GM19463 (cell line): ENCODE measurements around the gene MAP3K9.
A peak's percentile ranks its signal among the peaks of the same experiment; 100 is the strongest.

Experiments
- ATAC-seq: cut with Tn5 transposase; IDR thresholded peaks from one replicate; pipeline ENCODE4 v1.9.1; 2021; ENCODE audit warnings: mild to moderate bottlenecking, moderate library complexity; ENCODE audit not compliant: unreplicated experiment

Gene MAP3K9

DNA sequence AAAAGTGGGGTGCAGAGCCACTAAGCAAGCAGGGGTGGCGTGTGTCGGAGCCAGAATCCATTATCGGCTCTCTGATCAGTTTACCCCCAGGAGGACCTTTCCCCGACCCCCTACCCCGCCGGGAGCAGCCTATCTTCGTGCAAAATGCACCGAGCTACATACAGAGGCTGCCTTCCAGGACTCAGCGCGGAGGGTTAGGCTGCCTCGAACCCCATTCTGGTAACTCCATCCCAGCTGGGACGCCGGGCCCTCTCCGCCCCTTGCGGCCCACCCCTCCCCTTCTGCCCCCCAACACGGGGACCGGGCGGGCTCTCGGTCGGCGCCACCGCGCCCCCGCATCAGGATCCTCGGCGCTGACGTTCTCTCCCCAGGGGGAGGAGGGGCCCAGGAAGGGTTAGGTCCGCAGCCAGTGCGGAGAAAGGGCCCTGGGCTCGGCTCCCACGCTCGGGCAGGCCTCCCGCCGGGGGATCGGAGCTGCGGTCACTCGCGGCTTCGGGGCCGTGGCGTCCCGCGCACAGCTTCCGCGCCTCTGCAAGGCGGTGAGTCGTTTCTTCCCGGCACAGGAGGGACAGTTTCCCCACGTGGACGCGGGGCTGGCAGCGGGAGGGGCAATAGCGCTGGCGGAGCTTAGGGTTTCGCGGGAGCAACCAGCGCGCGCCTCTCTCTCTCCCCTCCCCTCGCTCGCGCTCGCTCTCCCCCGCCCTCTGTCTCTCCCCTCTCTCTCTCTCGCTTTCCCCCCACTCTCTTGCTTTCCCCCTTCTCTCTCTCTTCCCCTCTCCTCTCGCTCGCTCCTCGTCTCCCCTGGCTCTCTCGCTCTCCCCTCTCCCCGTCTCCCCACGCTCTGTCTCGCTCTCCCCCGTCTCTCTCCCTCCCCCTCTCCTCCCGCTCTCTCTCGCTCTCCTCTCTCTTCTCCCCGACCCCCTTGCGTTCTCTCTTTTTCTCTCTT, 12.5 kb upstream of the MAP3K9 start:
- no peak for ATAC-seq

DNA sequence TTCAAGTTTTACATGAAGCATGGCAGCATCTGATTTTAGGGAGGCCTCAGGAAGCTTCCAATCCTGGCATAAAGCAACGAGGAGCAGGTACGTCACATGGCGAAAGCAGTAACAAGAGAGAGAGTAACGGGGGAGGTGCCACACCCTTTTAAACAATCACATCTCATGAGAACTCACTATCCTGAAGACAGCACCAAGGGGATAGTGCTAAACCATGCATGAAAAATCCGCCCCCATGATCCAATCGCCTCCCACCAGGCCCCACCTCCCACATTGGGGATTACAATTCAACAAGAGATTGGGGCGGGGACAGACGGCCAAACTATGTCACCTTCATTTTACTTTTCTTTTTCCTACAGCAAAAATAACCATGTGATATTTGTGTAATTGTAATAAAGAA, 7.2 kb upstream of the MAP3K9 start:
- no peak for ATAC-seq

DNA sequence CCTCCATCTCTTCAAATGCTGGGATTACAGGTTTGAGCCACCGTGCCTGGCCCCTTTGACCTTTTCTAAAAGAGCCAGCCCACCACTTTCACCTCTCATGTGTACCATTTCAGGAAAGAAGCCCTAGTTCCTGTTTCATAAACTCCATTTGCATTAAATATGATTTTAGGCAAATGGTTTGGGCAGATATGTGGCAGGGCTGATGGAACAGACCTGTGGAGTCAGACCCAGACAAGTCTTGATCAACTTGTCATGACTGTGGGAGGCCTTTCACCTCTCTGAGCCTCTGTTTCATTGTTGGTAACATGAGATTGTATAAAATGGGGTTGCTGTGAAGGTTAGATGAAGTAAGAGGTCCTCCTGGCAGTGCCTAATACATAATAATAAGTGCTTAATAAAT, 5.2 kb upstream of the MAP3K9 start:
- ATAC-seq, result no peak

DNA sequence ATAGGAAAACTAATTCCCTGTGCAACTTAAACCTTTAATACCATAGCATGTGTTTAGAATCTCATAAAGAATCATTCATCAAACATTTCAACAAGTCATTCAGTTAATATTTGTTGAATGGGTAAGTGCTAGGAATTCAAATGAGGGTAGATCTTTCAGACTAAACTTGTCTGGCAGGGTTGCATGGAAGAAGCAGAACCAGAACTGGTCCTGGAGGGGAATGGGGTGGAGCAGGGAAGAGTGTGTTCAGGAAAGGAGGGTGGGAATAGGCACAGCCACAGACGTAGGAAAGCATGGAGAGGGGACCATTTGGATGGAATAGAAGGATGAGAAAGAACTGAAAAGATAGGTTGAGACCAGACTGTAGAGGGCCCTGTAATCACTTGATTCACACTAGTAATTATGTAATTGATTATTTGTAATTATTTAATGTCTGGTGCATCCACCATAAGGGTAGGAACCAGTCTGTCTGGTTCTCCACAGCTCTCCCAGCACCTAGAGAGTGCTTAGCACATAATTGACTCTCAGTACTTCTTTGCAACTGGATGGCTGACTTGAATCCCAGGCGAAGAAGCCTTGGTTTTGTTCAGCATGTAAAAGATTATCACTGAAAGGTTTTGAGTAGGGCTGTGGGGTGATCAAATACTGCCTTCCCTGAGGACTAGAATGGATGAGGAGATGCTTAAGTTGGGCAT, 3.0 kb upstream of the MAP3K9 start:
- no peak for ATAC-seq

DNA sequence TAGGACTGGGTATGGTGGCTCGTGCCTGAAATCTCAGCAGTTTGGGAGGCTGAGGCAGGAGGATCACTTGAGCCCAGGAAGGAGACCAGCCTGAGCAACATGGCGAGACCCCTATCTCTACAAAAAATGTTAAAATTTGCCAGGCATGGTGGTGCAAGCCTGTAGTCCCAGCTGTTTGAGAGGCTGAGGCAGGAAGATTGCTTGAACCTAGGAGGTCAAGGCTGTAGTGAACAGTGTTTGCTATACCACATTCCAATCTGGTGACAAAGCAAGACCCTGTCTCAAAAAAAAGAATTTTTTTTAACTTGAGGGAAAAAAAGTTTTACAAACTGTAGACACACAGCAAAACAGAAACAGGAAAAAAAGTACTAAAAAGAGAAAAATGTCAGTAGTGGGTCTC, 2.3 kb upstream of the MAP3K9 start:
- ATAC-seq, result no peak

DNA sequence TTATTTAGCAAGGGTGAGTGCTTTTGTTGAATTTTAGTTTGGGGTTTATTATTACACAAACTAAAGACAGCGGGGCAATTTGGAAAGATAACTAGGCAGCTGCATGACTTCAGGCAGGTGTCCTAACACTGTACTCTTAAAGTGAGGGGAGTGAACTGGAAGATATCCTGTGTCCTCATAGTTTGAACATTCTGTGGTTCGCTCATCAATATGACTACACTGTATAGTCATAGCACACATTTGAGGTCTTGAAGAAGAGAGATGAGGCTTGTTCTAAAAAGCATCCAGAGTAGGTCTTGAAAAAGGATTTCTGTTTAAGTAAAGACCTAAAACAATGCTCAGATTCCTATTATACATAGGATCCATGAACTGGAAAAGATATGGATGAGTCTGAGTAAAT, 1.7 kb upstream of the MAP3K9 start:
- ATAC-seq, result no peak

DNA sequence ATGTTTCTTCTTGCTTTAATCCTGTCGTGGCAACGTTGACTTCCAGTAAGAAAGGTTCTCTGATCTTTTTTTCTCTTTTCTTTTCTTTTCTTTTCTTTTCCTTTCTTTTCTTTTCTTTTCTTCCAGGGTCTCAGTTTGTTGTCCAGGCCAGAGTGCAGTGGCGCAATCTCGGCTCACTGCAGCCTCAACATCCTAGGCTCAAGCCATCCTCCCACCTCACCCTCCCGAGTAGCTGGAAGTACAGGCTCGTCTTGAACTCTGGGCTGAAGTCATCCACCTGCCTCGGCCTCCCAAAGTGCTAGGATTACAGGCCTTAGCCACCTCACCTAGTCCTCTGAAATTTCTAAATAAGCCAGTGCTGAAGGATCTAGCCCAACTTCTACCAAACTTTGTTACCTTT, 1.3 kb upstream of the MAP3K9 start:
- no peak for ATAC-seq

DNA sequence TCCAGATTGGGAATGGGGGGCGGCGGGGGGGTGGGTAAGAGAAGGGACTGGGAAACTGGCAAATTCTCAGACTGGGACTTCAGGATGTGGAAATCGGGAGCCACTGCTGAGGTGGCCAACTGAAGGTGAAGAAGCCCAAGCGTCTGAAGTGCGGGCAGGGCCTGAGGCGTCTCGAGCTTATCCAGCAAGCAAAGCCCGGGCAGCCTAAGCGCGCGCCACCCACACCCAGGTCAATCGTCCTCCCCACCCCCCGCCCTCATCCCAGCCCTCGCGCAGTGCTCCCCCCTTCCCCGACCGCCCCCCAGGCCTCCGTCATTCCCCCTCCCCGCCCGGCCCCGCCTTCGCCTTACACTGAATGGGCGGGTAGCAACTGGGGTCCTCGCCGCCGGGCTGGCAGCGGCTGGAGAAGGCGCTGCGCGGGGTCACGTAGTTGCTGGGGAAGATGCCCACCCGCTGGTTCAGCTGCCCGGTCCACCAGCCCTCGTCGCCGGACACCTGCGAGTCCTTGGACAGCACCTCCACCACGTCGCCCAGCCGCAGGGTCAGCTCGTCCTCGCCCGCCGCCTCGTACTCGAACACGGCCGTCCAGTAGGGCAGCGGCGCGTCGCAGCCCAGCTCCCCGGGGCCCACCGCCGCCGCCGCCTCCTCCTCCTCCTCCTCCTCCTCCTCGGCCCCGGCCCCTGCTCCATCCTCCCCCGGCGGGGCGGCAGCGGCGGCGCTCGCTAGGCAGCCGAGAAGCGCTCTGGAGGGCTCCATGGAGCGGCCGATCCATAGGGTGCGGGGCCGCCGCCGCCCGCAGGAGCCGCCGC, 693 bp downstream of the MAP3K9 start:
- ATAC-seq, result peak; percentile 10

DNA sequence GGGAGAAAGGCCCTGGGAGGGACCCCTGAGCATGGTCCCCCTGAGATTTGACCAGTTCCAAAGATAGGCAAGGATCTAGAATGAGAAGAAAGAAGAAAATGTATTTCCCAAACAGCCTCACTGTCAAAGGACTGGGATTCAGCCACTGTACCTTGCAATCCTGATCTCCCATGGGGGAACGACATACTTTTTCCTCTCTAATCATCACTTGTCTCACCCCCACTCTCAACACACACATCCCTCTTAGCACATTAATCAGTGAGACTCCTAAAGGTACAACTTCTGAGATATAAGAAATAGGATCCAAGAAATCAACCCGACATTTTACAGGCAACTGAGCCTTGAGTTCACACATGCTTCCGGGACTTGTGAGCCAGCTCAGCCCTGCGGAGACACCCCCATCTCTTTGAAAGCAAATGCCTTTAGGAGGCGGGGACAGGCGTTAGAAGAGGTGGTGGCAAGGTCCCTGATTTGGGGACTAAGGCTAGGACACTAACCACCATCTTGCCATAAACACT, 1.4 kb downstream of the MAP3K9 start:
- ATAC-seq, result no peak

DNA sequence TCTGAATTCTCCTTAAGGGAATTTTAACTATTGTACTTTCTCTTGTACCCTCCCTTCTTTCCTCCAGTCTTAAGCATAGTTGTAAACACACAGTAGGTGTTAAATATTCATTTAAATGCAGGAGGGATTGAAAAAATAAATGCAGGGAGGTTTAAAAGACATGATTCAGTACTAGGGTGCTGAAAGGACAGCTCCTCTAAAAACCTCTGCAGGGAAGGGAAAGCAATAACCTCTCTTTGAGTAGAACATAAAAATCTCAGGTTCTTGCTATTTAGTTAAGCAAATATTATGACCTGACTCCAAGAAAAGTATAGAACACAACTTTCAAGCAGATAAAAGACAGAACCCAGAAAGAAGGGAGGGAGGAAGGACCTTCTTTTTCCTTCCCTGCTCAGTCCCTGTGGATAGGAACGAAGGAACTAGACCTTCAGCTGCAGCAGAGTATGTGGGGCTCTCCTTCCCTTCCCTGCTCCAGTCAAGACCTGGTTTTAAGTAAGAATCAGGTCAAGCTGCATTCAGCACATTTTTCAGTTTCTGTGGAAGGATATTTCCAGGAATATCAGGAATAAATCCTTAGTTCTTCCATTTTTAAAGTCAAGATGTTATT, 4.7 kb downstream of the MAP3K9 start:
- no peak for ATAC-seq

DNA sequence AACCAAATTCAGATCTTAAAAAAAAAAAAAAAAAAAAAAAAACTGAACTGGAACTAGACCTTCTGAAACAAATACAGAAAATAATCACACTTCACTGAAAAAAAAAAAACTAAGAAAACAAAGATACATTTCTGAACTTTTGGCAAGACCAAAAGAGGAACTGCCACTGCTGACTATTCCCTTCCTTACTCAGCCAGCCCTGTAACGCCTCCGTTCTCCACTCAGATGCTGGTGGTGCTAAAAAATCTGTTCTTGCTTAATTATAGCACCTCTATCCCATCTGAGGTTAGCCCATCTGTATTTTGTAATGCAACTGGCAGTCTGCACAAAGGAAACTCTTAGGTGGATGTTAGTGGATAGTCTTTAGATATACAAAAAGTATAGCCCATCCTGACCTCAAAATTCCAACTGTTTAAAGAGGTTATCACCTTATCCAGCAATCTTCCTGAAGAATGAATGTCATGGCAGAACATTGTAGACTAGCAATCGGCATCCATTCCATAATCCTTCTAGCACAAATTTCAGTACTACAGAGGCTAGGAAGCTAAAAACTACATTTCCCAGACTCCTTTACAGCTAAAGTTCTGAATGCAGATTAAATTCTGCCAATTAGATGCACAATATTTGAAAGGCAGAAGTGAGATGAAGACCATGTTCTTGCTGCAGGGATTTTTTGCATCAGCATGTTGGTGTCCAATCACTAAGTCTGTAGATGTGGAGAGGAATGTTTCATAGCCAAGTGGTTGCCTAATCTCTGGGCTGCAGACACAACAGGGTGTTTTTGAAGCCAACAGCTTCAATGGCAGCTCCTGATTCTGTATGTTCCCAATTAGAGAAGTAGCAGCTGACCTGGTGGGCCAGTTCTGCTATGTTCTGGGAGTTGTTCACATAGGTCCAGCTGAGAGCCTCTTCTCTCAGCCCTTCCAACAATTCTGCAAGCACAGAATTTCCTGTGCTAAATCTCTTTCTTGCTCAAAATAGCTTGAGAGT, 5.7 kb downstream of the MAP3K9 start:
- peak; percentile 90 for ATAC-seq

DNA sequence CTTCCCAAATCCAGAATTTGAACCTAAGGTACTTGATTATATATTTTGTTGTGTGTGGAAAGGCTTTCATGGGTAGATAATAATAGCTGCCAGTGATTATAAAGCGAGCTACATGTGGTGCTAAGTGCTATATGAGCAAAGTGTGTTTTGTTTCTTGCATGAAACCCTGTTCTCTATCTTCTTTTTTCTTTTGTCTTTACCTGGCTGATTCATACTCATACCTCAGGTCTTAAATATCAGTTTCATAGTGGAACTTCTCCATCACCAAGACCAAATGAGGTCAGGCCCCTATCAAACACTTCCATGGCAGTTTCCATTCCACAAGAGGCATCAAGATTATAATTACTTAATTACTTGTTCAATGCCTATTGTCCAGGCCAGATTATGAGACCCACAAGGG, 6.9 kb downstream of the MAP3K9 start:
- no peak for ATAC-seq

DNA sequence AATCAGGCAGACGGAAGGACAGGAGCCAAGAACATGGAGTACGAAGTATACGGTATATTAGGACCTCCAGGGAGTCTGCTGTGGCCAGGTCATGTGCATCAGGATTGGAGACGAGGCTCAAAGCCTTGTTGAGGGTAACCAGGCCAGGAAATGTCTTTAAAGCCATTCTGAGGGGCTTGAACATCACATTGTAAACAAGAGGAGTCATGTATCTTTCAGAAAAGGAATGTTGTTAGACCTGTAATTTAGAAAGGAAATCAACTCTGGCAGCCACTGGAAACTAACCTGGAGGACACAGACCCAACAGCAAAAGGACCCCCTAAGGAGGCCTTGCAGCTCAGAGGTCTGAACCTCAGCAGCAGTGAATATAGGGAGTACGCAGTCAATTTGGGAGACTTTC, 7.5 kb downstream of the MAP3K9 start:
- ATAC-seq, result no peak

DNA sequence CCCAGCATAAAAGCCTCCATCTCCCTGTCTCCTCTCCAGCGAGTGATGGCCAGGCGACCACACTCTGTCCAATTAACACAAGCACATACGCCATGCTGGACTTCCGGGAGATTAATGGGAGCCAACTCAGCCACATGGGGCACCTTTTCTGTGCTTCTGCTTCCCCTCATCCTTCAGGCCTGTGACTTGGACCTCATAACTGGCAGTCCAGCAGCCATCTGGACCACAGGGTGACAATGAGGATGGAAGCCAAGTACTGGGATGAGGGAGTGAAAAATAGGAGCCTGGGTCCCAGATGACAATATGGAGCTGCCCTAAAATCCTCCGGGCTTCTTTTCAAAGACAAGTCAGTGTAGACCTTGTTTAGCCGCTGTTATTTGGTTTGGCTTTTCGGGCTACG, 12.8 kb downstream of the MAP3K9 start:
- no peak for ATAC-seq

DNA sequence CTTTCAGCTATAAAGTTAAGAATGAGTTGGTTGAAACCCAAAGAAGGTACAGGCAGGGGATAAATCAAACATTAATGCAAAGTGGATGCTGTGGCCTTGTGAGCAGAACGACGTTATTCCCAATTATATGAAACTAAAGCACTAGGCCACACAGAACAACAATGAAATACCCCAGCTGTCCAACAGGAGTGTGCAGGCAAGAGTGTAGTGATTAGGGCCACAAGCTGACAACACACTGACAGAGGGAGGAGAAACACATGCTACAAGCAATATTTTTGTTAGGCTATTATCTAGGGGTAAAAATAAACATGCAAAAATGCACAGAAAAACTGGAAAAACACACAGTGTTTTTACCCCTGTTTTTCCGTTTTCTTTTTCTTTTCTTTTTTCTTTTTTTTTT, 15.0 kb downstream of the MAP3K9 start:
- ATAC-seq, result no peak

DNA sequence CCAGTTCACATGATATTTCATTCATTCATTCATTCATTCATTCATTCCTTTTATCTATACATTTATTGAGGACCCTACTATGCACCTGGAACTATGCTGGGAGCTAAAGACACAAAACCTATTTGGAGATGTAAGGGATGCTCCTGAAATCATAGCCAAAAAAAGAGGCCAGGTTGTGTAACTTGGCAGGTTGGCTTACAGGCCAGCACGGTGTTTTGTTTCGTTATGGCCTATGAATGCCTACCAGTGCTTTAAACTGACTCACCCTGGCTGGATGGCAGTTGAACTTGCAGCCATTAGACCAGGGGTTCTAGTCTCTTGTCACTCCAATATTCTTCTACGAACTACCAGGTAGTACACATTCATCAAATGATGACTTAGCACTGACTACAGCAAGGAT, 15.7 kb downstream of the MAP3K9 start:
- no peak for ATAC-seq

DNA sequence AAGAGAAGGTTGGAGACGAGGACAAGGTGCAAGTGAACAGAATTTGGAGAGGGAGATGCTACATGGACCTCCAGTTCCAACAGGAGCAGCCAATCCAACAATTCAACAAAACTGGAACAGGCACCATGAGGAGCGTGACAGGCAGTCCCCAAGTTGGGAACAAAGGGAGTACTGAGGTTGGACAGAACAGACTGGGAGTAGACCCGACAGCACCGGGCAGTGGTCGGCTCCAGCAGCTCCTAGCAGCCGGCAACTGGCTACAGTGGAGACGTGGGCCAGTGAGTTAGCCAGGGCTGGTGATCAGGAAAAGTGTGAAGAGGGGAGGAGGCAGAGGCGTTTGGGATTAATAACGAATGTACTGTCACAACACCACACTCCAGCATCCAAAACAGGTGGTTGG, 16.4 kb downstream of the MAP3K9 start:
- ATAC-seq, result no peak

DNA sequence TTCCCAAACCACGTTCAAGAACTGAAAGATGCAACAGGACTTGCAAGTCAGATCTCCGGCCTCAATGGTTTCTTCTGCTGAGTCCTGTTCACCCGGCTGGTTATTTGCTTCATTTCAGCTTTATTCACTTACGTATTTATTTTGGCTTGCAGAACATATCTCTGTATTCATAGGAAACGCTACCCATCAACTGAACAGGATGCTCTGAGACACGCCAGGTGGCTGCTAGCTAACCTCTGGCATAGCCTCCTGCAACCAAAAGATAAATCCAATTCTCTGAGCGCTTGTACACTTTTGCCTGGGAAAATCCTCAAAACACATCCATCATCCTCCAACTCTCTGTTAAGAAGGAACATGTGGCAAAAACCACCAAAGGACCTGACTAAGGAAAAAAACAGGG, 17.3 kb downstream of the MAP3K9 start:
- no peak for ATAC-seq

DNA sequence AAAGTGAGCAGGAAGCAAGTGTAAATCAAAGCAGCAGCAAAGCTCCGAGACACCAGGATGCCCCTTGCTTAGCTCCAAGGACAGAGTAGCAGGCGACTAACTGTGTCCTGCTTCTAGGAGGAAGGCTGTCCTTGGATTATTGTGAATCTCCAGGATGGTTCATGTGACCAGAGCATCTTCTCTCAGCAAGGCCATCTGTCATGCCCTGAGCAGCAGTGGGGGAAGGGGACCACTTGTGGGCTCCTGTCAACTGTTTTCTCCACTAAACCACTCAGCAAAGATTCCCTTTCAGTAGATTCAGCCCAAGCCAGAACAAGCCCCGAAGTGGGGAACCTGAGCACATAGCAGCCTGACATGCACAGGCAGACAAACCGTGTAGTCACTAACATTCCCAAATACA, 19.4 kb downstream of the MAP3K9 start:
- no peak for ATAC-seq

DNA sequence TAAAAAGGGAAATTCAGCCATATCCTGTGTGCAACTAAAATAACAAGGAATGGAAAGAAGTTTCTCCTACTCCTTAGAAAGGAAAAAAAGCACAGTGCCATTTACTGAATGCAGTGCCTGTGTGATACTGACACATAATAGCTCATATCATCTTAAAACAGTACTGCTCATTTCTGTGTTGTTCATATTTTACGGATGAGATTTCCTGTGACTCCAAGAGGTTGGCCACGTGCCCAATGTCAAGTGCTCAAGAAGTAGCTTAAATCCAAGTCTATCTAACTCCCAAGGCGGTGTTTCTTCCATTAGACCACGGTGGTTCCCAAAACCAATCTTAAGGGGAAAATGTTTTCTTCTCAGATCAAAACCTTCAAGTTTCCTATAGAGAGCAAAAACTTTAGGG, 20.0 kb downstream of the MAP3K9 start:
- no peak for ATAC-seq
